EL (cell line): ENCODE measurements around the gene RABL2A.
"Not testable (repeated sequence)": the region's sequence is repeated elsewhere in the genome, so short reads cannot be mapped to it uniquely, and the experiment has no call there.

Experiments used
- DNase-seq: peaks from one replicate; pipeline ENCODE4 v3.0.0-alpha.2; 2016

RABL2A gene

DNA sequence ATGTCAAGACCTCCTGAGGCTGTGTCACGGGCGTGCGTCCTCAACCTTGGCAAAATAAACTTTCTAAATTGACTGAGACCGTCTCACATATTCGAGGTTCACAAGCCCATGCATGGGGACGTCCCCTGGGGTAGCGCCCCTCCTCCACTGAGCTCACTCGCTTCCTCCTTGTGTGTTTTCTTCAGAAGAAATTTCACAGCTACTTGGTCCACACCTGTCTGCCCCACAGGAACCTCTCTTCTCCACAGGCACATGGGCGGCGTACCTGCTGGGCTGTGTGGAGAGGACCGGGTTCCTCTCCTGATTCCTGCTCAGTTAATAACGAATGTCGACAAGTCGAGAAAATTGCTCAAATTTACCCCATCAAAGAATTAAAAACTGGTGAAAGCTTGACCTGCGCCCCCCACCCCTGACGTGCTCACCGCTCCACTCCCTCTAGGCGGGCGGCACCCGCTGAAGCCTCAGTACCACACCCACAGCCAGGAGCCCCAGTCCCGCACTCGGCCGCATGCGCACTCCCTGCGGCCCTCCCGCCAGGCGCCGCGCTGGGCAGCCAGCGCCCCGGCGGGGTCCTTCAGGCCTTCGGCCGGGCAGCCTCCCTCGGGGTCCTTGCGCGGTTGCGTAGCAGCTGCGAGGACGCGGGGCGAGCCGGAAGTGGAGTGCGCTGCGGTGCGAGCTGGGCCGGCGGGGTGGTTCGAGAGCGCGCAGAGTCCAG is at the start of gene RABL2A:
TSS of gene RABL2A (plus strand) at position 651 of the 715 bp plus-strand sequence. CDS start 1,341 bp downstream, outside the sequence.
- peak; percentile 74 for DNase-seq

DNA sequence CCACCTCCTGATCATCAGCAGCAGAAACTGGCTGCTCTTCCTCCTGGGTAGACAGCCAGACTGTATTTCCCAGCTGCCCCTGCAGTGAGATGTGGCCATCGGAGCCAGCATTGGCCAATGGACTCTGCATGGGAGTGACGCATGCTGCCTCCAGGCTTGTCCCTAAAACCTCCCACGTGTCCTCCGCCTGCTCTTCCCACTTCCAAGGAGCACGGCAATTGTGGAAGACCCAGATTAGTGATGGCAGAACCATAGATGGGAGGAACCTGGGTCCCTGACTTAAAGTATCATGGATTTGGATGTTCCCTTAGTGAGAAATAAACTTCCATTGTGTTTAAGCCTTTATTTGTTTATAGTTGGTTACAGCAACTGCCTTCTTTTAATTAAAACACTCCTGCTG is 48.6 kb upstream of the RABL2A start:
- not testable (repeated sequence) for DNase-seq

DNA sequence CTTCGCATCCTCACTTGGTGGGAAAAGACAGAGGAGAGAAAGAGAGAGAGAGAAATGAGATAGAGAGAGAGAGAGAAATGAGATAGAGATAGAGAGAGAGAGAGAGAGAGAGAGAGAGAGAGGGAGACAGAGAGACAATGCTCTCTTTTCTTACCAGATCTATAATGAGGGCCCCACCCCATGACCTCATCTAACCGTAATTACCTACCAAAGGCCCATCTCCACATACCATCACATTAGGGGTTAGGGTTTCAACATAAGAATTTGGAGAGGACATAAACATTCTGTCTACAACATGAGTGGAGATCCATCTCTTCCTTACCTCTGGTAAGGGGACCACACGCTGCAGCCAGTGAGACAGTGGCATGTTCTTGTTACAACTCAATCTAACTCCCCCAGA is 44.6 kb upstream of the RABL2A start:
- not testable (repeated sequence) for DNase-seq

DNA sequence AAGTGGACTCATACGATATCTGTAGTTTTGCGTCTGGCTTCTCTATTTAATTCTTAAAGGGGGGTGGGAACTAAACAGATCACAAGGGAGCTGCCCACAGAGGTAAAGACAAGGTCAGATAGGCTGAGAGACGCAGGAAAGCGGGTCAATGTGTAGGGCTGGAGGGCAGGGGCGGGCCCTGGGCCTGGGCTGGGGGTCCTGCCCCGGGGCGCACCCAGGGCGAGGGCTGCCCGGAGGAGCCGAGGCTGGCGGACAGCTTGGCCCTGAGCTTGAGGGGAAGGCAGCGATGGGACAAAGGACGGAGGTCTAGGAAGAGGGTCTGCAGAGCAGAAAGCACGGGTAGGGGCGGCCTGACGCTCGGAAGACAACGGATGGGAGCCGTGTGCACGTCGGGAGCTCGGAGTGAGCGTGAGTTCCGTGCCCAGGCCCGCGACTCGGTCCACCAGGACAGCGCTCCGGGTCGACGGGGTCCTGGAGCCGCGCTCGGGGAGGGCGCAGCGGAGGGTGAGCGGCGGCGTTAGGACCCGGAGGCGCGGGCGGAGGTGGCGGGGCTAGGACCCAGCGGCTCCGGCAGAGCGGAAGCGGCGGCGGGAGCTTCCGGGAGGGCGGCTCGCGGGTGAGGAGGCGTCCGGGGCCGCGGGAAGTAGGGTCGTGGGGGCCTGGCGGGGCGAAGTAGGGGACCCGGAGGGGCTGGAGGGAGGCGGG is 43.4 kb upstream of the RABL2A start:
- peak; percentile 72 for DNase-seq

DNA sequence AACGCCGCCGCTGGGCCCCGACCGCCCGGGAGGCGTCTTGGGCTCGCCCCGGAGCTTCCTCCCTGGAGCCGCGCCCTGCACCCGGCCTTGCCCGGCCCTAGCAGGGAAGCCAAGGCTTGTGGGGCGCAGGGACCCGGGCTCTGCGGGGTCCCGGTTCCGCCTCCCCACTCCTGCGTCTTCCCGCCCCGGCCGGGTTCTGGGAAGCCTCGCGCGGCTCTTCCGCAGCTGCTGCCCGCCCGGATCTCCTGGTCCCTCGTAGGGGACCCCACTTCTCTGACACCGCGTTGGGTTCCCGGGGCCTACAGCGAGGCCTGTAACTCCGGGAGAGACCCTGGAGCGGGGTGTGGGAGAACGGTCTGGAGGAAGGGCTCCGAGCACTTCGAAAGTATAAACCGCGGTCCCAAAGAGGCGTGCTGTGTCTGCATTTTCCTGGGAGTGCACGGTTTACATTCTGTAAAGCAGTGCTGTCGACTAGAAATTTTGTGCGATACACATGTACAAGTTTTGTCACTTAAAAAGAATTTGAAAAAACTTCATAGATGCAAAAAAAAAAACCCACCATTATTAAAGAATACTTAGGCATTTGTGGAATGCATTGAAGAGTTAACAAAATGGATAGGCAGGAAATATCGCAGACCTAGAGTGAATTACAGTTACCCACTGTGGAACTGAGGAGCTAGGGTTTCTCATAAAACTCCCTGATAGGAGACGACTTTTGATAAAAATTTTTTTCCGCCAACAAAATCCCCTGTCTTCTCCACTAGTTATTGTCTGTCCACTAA is 42.6 kb upstream of the RABL2A start:
- peak; percentile 22 for DNase-seq

DNA sequence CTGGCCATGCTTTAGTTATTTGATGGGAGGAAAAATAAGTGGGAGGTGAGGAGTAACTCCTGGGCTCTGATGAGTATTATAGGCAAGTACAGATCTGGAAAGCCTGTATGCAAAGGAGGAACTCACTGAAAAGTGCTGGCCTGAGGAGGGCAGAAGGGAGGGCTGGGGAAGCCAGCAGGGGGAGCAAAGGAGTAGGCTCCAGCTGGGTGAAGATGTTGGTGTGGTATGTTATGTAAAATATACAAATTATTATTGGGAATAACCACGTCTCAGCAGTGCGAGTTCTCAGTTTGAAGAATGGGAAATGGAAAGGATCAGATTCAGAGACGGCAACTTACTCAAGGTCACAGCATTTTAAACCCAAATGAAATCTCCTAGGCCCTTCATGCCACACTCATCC is 39.9 kb upstream of the RABL2A start:
- DNase-seq = peak; percentile 32

DNA sequence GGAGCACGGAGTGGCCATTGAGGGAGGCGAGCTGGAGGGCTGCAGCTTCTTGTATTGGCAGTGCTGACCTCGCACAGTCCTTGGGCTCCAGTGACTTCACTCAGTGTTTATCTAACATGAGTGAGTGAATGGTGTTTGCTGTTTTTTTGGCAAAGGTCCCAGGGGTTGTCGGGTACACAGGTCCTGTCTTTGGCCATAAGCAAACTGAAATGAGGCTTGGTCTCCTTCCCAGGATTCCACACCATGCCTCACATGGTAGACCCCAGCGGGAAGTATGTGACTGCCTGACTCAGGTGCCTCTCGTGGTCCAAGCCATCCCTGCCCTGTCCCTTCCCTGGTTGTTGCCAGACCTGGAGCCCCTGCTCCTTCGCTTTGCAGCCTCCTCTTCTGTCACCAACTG is 37.5 kb upstream of the RABL2A start:
- not testable (repeated sequence) for DNase-seq

DNA sequence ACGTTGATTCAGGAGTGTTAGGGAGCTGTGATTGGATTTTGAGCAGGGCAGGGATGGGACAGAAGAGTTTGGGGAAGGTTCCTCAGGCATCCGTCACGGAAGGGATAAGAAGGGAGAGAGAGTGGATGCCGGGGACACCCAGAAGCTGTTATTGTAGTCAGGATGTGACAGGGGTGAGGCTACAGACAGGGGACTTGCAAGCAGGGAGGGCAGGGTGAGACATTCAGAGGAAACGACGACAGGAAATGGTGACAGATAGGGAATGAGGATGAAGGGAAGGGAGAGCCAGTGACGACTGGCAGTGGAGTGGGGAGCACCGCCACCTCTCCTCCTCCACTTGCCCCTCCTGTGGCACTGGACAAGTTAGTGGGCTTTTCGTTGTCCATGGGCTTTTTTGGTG is 35.1 kb upstream of the RABL2A start:
- not testable (repeated sequence) for DNase-seq

DNA sequence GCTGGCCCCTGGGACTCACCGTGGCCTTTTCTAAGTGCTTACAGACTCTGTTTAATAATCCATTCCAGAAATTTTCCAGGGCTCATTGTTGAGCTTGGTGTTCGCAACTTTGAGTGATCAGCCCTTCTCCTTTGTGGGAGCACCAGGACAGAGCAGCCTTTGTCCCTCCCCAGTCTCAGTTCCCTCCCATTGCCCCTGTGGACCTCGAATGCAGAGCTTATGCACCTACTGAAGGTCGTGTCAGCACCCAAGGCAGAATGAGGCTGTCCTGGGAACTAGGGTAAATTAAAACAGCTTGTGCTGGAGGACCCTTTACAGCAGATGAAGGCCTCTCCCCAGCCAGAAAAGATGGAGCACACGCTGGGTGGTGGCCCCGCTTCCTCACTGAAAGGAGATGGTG is 33.8 kb upstream of the RABL2A start:
- DNase-seq = not testable (repeated sequence)

DNA sequence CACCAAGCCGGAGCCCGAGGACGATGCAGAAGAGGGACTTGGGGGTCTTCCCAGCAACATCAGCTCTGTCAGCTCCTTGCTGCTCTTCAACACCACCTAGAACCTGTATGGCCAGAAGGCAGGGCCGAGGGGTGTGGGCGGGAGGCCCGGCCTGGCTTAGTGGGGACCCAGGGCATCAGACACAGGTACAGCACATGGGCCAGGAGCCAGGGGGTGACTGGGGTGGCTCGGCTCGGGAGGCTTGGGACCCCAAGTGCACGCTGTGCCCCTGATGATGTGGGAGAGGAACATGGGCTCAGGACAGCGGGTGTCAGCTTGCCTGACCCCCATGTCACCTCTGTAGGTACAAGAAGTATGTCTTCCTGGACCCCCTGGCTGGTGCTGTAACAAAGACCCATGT is 31.3 kb upstream of the RABL2A start:
- DNase-seq = not testable (repeated sequence)

DNA sequence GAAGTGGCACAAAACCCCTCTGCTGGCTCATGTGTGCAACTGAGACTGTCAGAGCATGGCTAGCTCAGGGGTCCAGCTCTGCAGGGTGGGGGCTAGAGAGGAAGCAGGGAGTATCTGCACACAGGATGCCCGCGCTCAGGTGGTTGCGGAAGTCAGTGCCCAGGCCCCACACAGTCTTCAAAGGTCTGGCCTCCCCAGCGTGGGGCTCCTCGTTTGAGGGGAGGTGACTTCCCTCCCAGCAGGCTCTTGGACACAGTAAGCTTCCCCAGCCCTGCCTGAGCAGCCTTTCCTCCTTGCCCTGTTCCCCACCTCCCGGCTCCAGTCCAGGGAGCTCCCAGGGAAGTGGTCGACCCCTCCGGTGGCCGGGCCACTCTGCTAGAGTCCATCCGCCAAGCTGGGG is 29.9 kb upstream of the RABL2A start:
- not testable (repeated sequence) for DNase-seq

DNA sequence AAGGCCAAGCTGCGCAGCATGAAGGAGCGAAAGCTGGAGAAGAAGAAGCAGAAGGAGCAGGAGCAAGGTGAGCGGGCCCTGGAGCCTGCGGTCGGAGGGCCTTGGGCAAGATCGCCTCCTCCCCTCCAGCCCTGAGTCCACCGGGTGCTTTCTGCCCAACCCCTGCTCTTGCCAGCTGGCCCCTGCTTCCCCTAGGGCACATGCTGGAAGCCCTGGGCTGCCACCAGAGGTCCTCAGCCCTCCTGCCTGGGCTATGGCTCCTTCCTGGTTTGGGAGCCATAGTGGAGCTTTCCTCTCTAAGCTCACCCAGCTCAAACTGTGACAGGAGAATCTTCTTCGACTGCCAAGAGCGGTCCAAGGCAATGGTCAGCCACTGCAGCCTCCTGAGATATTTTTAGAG is 29.5 kb upstream of the RABL2A start:
- not testable (repeated sequence) for DNase-seq

DNA sequence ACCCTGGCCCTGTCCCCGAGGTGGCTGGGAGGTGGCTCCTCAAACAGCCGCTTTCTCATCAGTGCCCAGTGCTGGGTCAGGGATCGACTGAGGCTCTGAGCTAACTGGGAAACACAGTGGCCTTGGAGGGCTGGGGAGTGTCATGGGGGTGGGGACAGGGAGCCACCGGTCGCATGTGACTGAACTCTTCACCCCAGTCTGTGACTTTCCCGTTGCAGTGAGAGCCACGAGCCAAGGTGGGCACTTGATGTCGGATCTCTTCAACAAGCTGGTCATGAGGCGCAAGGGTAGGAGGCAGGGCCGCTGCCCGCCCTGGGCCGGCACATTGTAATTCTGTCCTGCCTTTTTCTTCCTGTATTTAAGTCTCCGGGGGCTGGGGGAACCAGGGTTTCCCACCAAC is 28.9 kb upstream of the RABL2A start:
- not testable (repeated sequence) for DNase-seq

DNA sequence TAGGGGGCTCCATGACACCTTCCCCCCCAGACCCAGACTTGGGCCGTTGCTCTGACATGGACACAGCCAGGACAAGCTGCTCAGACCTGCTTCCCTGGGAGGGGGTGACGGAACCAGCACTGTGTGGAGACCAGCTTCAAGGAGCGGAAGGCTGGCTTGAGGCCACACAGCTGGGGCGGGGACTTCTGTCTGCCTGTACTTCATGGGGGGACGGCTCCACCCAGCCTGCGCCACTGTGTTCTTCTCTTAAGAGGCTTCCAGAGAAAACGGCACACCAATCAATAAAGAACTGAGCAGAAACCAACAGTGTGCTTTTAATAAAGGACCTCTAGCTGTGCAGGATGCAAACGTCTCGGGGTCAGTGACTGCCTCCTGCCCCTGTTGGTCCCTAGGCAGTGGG is 28.3 kb upstream of the RABL2A start:
- not testable (repeated sequence) for DNase-seq

DNA sequence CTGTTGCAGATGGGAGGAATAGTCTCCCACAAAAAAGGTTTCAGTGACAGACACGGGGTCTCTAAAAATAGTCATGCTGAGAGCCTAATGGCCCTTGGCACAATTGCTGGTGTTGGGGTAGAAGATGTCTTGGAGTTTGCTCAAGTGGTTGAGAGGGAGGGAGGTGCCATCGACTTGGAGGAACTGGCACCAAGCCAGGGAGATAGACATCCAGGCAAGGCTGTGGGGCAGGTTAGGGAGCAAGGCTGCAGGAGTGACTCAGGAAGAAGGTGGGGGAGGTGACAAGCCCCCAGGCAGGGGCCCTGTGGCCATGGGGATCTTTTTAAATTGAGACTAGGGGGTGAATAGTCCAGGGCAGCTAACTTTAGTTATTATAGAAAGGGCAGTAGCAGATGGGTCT is 27.9 kb upstream of the RABL2A start:
- DNase-seq = not testable (repeated sequence)

DNA sequence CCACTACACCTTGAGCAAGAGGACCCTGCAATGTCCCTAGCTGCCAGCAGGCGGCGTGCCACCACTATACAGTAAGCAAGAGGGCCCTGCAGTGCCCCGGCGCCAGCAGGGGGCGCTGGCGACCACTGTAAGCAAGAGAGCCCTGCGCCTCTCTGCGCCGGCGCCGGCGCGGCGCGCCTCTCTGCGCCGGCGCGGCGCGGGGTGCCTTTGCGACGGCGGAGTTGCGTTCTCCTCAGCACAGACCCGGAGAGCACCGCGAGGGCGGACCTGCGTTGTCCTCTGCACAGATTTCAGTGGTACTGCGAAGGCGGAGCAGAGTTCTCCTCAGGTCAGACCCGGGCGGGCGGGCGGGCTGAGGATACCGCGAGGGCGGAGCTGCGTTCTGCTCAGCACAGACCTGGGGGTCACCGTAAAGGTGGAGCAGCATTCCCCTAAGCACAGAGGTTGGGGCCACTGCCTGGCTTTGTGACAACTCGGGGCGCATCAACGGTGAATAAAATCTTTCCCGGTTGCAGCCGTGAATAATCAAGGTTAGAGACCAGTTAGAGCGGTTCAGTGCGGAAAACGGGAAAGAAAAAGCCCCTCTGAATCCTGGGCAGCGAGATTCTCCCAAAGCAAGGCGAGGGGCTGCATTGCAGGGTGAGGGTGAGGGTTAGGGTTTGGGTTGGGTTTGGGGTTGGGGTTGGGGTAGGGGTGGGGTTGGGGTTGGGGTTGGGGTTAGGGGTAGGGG is 24.9 kb upstream of the RABL2A start:
- DNase-seq = peak; percentile 31

DNA sequence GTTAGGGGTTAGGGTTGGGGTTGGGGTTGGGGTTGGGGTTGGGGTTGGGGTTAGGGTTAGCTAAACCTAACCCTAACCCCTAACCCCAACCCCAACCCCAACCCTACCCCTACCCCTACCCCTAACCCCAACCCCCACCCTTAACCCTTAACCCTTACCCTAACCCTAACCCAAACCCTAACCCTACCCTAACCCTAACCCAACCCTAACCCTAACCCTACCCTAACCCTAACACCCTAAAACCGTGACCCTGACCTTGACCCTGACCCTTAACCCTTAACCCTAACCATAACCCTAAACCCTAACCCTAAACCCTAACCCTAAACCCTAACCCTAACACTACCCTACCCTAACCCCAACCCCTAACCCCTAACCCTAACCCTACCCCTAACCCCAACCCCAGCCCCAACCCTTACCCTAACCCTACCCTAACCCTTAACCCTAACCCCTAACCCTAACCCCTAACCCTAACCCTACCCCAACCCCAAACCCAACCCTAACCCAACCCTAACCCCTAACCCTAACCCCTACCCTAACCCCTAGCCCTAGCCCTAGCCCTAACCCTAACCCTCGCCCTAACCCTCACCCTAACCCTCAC is 24.1 kb upstream of the RABL2A start:
- DNase-seq = no peak

DNA sequence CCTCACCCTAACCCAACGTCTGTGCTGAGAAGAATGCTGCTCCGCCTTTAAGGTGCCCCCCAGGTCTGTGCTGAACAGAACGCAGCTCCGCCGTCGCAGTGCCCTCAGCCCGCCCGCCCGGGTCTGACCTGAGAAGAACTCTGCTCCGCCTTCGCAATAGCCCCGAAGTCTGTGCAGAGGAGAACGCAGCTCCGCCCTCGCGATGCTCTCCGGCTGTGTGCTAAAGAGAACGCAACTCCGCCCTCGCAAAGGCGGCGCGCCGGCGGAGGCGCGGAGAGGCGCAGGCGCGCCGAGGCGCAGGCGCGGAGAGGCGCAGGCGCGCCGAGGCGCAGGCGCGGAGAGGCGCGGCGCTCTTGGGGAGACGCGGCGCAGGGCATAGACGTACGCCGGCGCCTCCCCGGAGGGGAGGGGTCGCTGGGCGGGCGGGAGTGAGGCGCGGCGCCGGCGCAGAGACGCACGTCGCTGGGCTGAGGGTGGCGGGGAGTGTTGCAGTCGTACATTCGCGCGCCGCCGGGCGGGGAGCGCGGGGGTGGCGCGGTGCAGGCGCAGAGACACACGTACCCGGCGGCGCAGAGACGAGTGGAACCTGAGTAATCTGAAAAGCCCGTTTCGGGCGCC is 23.5 kb upstream of the RABL2A start:
- peak; percentile 85 for DNase-seq

DNA sequence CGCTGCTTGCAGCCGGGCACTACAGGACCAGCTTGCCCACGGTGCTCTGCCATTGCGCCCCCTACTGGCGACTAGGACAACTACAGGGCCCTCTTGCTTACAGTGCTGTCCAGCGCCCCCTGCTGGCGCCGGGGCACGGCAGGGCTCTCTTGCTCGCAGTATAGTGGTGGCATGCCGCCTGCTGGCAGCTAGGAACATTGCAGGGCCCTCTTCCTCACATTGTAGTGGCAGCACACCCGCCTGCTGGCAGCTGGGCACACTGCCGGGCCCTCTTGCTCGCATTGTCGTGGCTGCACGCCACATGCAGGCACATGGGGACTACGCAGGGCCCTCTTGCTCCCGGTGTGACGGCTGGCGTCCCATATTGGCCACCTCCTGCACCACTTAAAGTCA is 23.0 kb upstream of the RABL2A start:
- peak; percentile 85 for DNase-seq

DNA sequence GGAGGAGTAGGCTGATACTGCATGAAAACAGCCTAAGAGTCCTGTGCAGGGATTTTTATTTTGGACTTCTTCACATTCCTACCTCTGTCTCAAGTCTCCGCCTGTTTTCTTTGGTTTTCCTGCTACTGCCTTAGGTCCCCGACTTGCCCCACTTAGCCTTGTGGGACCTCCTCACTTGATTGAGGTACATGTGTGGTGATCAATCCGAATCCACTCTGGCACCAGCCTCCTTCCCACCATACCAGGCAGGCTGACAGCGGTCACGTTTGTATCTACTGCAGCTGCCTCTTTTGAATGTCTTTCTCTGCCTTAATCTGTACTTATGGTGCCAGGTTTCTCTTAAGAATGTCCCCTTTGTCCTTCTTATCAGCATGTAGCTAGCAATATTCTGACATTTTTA is 22.4 kb upstream of the RABL2A start:
- not testable (repeated sequence) for DNase-seq

DNA sequence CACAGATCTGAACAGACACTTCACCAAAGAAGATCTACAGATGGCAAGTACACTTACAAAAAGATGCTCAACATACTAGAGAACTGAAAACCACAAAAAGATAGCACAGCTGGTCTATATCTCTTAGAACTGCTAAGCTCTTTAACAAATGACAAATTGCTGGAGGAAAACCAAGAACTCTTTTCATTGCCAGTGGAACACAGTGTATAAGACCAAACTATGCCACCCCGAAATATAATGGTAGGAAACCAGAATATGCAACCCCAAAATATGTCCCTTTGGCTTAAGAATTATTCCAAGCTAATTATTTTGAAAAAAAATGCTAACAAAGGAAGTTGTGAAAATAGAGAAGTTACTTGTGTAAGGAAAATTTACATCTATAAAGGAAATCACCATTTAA is 21.0 kb upstream of the RABL2A start:
- not testable (repeated sequence) for DNase-seq

DNA sequence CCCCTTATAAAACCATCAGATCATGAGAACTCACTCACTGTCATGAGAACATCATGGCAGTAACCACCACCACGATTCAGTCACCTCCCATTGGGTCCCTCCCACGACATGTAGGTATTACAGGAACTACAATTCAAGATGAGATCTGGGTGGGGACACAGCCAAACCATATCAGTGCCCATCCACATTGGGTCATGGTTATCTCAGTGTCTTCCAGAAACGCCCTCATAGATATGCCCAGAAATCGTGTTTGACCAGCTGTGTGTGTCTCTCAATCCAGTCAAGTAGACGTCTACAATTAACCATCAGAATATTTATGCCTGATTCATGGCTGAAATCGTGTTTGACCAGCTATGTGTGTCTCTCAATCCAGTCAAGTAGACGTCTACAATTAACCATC is 17.2 kb upstream of the RABL2A start:
- DNase-seq = not testable (repeated sequence)
